ENCODE measurements around the gene PIGA. TPM values are rescaled to one million over a fixed set of nuclear protein-coding genes. Genes with fewer than 3 reads are reported as not detected.
A peak's percentile ranks its signal among the peaks of the same experiment; 100 is the strongest.

PIGA gene
- polyA plus RNA-seq, 3 donors: 6.3 to 36.1 (median 6.4) TPM

DNA sequence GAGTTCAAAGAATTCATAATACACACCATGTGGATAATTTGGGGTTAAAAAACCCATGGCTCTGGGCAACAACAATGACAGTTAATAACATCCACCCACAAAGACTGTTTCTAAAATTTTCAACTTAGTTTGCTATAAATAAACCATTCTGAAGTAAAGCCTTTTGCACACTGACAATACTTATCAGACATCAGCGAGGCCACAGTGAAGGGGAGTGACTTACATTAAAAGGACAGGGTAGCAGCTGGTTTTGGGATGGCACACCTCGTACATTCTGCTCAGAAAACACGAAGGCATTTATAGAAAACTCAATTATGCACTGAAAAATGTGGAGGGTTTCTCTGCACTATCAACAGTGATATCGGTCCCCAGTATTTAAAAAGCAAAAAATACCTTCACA is 15.0 kb downstream of the PIGA start:
- no peak for TF ChIP-seq CTCF (IDR thresholded peaks at IDR 0.05)
- H3K27me3 ChIP-seq (ENCODE audit: control insufficient read depth in 2 of 2, insufficient read depth in 2 of 2, low read length in 2 of 2): peaks cover 0 to 7% of the 10 kb centered on the region in 2 donors
- H3K27ac Mint-ChIP-seq: peak overlapping the region in 1 of 7 donors; percentile 9
- H2AFZ ChIP-seq (ENCODE audit: insufficient read depth, low read depth, low read length, poor library complexity, severe bottlenecking): no peak overlapping the region
- no peak overlapping the region for H3K4me3 ChIP-seq (replicated peaks in 1 of 3; ENCODE audit: low read depth in 2 of 3, low read length in 3 of 3)
- H3K9me3 ChIP-seq (replicated peaks in 1 of 2; ENCODE audit: control insufficient read depth in 1 of 2, insufficient read depth in 1 of 2, low read length in 2 of 2): no peaks in the 10 kb centered on the region
- H3K27me3 Mint-ChIP-seq (ENCODE audit: low read depth in 3 of 3): peaks cover 0 to 8% (median 0%) of the 10 kb centered on the region in 3 donors
- intact Hi-C loops (cut with micrococcal nuclease): no loop called here
- no peak overlapping the region for H3K4me3 Mint-ChIP-seq
- H3K27ac ChIP-seq (ENCODE audit: low read depth in 1 of 2, low read length in 2 of 2): no peak overlapping the region
- peaks cover 11 to 33% of the 10 kb centered on the region in 2 donors for H3K36me3 ChIP-seq (replicated peaks in 1 of 2; ENCODE audit: control insufficient read depth in 1 of 2, insufficient read depth in 2 of 2, low read length in 2 of 2)
- no CpG with 5 or more reads among the region's 4 CpGs for WGBS (ENCODE audit: insufficient coverage)
- peaks cover 6 to 10% of the 10 kb centered on the region in 2 donors for H3K4me1 ChIP-seq (ENCODE audit: control insufficient read depth in 1 of 2, insufficient read depth in 2 of 2, low read length in 2 of 2)
- no peak overlapping the region for H3K9ac ChIP-seq (ENCODE audit: insufficient read depth, low read length, poor library complexity, severe bottlenecking)
- H4K20me1 ChIP-seq (ENCODE audit: insufficient read depth, low read length): no peaks in the 10 kb centered on the region
- H3K36me3 Mint-ChIP-seq: peaks cover 31 to 32% of the 10 kb centered on the region in 2 donors
- no peaks in the 10 kb centered on the region for H3K79me2 ChIP-seq (ENCODE audit: insufficient read depth, low read length)
- no peaks in the 10 kb centered on the region for H3K9me3 Mint-ChIP-seq
- H3K4me2 ChIP-seq (replicated peaks; ENCODE audit: extremely low read depth, low read length, poor library complexity, severe bottlenecking): no peak overlapping the region
- DNase-seq: no peak
- H3K4me1 Mint-ChIP-seq: peaks cover 11% of the 10 kb centered on the region

GRCh38 chrX:15319075-15319474 is 16.2 kb downstream of the PIGA start:
- Histone ChIP-seq H3K9ac (ENCODE audit: insufficient read depth, low read length, poor library complexity, severe bottlenecking) (no peak overlapping the region), H3K4me1 (ENCODE audit: control insufficient read depth in 1 of 2, insufficient read depth in 2 of 2, low read length in 2 of 2) (peaks cover 6 to 10% of the 10 kb centered on the region in 2 donors), H3K4me3 (replicated peaks in 1 of 3; ENCODE audit: low read depth in 2 of 3, low read length in 3 of 3) (no peak overlapping the region), H3K79me2 (ENCODE audit: insufficient read depth, low read length) (no peaks in the 10 kb centered on the region), H3K27me3 (ENCODE audit: control insufficient read depth in 2 of 2, insufficient read depth in 2 of 2, low read length in 2 of 2) (peaks cover 0 to 2% of the 10 kb centered on the region in 2 donors), H3K36me3 (replicated peaks in 1 of 2; ENCODE audit: control insufficient read depth in 1 of 2, insufficient read depth in 2 of 2, low read length in 2 of 2) (peaks cover 6 to 22% of the 10 kb centered on the region in 2 donors), H3K4me2 (replicated peaks; ENCODE audit: extremely low read depth, low read length, poor library complexity, severe bottlenecking) (no peak overlapping the region), H3K27ac (ENCODE audit: low read depth in 1 of 2, low read length in 2 of 2) (no peak overlapping the region), H2AFZ (ENCODE audit: insufficient read depth, low read depth, low read length, poor library complexity, severe bottlenecking) (no peak overlapping the region), H3K9me3 (replicated peaks in 1 of 2; ENCODE audit: control insufficient read depth in 1 of 2, insufficient read depth in 1 of 2, low read length in 2 of 2) (no peaks in the 10 kb centered on the region), H4K20me1 (ENCODE audit: insufficient read depth, low read length) (no peaks in the 10 kb centered on the region)
- Mint-ChIP-seq H3K36me3 (peaks cover 22 to 25% of the 10 kb centered on the region in 2 donors), H3K9me3 (no peaks in the 10 kb centered on the region), H3K27me3 (ENCODE audit: low read depth in 3 of 3) (peaks cover 0 to 5% (median 0%) of the 10 kb centered on the region in 3 donors), H3K4me3 (no peak overlapping the region), H3K4me1 (peaks cover 11% of the 10 kb centered on the region), H3K27ac (no peak overlapping the region)
- DNase-seq: no peak
- intact Hi-C loops (cut with micrococcal nuclease): no loop called here
- no CpG with 5 or more reads among the region's 4 CpGs for WGBS (ENCODE audit: insufficient coverage)
- TF ChIP-seq CTCF (IDR thresholded peaks at IDR 0.05): no peak

Data from CD14-positive monocyte (primary cell).